GM21717 (cell line): Measurements from ENCODE around the gene CXorf51B.
"Not testable (repeated sequence)": the region's sequence is repeated elsewhere in the genome, so short reads cannot be mapped to it uniquely, and the experiment has no call there.

Experiments
- ATAC-seq: cut with Tn5 transposase; IDR thresholded peaks from one replicate; pipeline ENCODE4 v1.9.1; 2021; ENCODE audit warnings: mild to moderate bottlenecking, moderate library complexity; ENCODE audit not compliant: unreplicated experiment

Gene CXorf51B

GRCh38 chrX:146809471-146809870 lies at the start of gene CXorf51B:
CXorf51B (plus strand) TSS chrX:146809771; CDS start chrX:146809792, 21 bp downstream.
- ATAC-seq, result not testable (repeated sequence)

GRCh38 chrX:146814644-146815043 lies 5.1 kb downstream of the CXorf51B start, which contains the start of gene CXorf51A:
CXorf51A (minus strand) TSS chrX:146814744; CDS start chrX:146814723, 21 bp downstream.
- not testable (repeated sequence) for ATAC-seq

- ATAC-seq, result no peak
Observed at GRCh38 chrX:146831994-146832393, 22.4 kb downstream of the CXorf51B start.

- no peak for ATAC-seq
Observed at GRCh38 chrX:146854281-146854680, 44.7 kb downstream of the CXorf51B start.
